Glomerular endothelial cell (primary cell): ENCODE data around the gene LAMA5. TPM values are rescaled to one million over a fixed set of nuclear protein-coding genes. Genes with fewer than 3 reads are reported as not detected.

ENCODE experiments used
- DNase-seq: peaks from one replicate; pipeline ENCODE4 v3.0.0-alpha.2; 2011; ENCODE audit warnings: low read depth, low spot score; ENCODE audit errors: extremely low read depth
- total RNA-seq: library from RNA; depleted of rRNA; stranded (reverse); fragments of >200 nt; gene quantifications from 2 replicates; pipeline ENCODE4 v1.2.3, GENCODE V29; 2015

LAMA5 gene
- total RNA-seq, 1 donor from 2014 or later, result 453 TPM

GRCh38 chr20:62404112-62404665 lies 37.1 kb upstream of the LAMA5 start:
- no peak for DNase-seq

- no peak for DNase-seq
These were observed 36.2 kb upstream of the LAMA5 start for GRCh38 chr20:62403331-62403730.

GRCh38 chr20:62402456-62403150 lies 35.5 kb upstream of the LAMA5 start:
- no peak for DNase-seq

GRCh38 chr20:62401331-62401779 lies 34.2 kb upstream of the LAMA5 start:
- no peak for DNase-seq

- no peak for DNase-seq
These were observed 33.4 kb upstream of the LAMA5 start for GRCh38 chr20:62400541-62400940.

GRCh38 chr20:62400021-62400420 lies 32.9 kb upstream of the LAMA5 start:
- DNase-seq, result no peak

- no peak for DNase-seq
These were observed 31.2 kb upstream of the LAMA5 start for GRCh38 chr20:62398120-62398821.

GRCh38 chr20:62396367-62397239 lies 29.5 kb upstream of the LAMA5 start:
- DNase-seq, result no peak

GRCh38 chr20:62395311-62396242 lies 28.5 kb upstream of the LAMA5 start:
- DNase-seq, result no peak

GRCh38 chr20:62394248-62395245 lies 27.4 kb upstream of the LAMA5 start:
- no peak for DNase-seq

- no peak for DNase-seq
These were observed 26.7 kb upstream of the LAMA5 start for GRCh38 chr20:62393830-62394229.

GRCh38 chr20:62393335-62393665 lies 26.2 kb upstream of the LAMA5 start:
- DNase-seq, result no peak

- DNase-seq, result no peak
These were observed 25.7 kb upstream of the LAMA5 start for GRCh38 chr20:62392621-62393334.

- DNase-seq, result no peak
These were observed 24.9 kb upstream of the LAMA5 start for GRCh38 chr20:62392077-62392418.

- no peak for DNase-seq
These were observed 24.3 kb upstream of the LAMA5 start for GRCh38 chr20:62391165-62392076.

GRCh38 chr20:62390317-62391164 lies 23.4 kb upstream of the LAMA5 start:
- no peak for DNase-seq
